Omental fat pad (tissue), 4 donors: ENCODE measurements around the gene WDR27. TPM values are rescaled to one million over a fixed set of nuclear protein-coding genes. Genes with fewer than 3 reads are reported as not detected.

ENCODE experiments used
- ATAC-seq: fragments of 150-250 bp; one replicate; pipeline ENCODE4 v1.9.1; 2016; ENCODE audit warnings: mild to moderate bottlenecking, moderate library complexity; ENCODE audit not compliant: low FRiP score
- DNase-seq: peaks from one replicate; pipeline ENCODE4 v3.0.0-alpha.2; 2019; ENCODE audit warnings: low spot score
- CTCF ChIP-seq, 3 donors: fragments of 450-650 bp; IDR thresholded peaks; one replicate each; pipeline ENCODE4 v1.5.1; 2016 to 2017; ENCODE audit warnings: antibody characterized with exemption in 3 of 3, mild to moderate bottlenecking in 3 of 3, moderate library complexity in 2 of 3
- total RNA-seq, 4 donors: library from RNA; depleted of rRNA; stranded (reverse); fragments of >200 nt; gene quantifications; one replicate each; pipeline ENCODE4 v1.1.0, GENCODE V29; 2016

The WDR27 gene
- total RNA-seq, 4 donors from 2014 or later: 18.9 to 35.9 (median 21.7) TPM

- no peak for DNase-seq
- ATAC-seq: no peak
- TF ChIP-seq CTCF (IDR thresholded peaks at IDR 0.05): no peak
Observed at GRCh38 chr6:169494038-169494437, 207.8 kb downstream of the WDR27 start.

GRCh38 chr6:169491482-169491881 lies 210.3 kb downstream of the WDR27 start:
- ATAC-seq (no peak), DNase-seq (no peak)
- no peak for TF ChIP-seq CTCF (IDR thresholded peaks at IDR 0.05)

DNA sequence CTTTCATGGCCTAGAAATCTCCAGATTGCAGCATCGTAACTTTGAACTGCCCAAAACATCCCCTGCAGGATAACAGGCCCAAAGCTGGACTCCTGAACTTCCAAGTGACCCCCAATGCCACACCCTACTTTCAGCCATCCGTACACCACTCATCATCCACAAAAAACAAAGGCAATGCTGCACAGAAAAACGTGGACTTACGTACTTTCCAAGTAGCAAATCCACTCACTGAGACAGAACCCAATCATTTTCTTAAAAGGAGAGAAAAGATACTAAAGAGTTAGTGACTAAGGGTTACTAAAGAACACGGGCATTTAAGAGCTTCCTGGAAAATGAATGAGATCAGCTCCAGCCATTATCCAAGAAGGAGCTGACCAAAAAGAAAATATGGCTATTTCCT lies 211.0 kb downstream of the WDR27 start:
- no peak for TF ChIP-seq CTCF (IDR thresholded peaks at IDR 0.05)
- ATAC-seq (no peak), DNase-seq (no peak)

DNA sequence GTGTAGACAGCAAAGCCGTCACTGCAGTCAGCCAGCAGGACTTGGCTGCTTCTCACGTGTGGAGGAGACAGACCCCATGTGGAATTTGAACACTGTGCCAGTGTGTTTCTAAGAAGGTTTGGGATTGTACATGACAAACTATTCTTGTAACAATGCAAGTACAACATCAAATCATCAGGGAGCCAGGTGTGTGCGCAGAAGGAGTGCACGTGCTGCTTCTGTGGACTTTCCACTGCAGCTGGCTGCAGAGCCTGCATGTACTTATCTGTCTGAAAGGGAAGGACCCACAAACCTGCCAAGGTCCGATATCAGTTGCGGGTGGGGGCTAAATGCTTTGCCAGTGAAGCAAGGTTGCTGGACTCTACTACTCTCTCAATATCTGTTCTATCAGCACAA lies 211.6 kb downstream of the WDR27 start:
- ATAC-seq (no peak), DNase-seq (no peak)
- no peak for TF ChIP-seq CTCF (IDR thresholded peaks at IDR 0.05)

GRCh38 chr6:169489563-169490245 lies 212.1 kb downstream of the WDR27 start:
- TF ChIP-seq CTCF (IDR thresholded peaks at IDR 0.05): no peak
- DNase-seq (no peak), ATAC-seq (no peak)

- TF ChIP-seq CTCF (IDR thresholded peaks at IDR 0.05): no peak
- ATAC-seq: no peak
- no peak for DNase-seq
Observed at GRCh38 chr6:169487579-169488436, 214.0 kb downstream of the WDR27 start.
